Naive thymus-derived CD4-positive, alpha-beta T cell (primary cell): ENCODE data around the gene BBLN. TPM values are rescaled to one million over a fixed set of nuclear protein-coding genes. Genes with fewer than 3 reads are reported as not detected.

Experiments used
- ATAC-seq: fragments of 150-1000 bp; cut with Tn5 transposase; 2 replicates; pipeline ENCODE4 v1.10.0; 2021; ENCODE audit warnings: mild to moderate bottlenecking, moderate library complexity
- CTCF ChIA-PET: fragments of 350-600 bp; sonication (Branson Sonifier 250); formaldehyde crosslinking; loops from one replicate; lab custom pipeline; 2021; ENCODE audit warnings: antibody characterized with exemption; lab: Charles Lee
- POLR2A ChIA-PET: fragments of 350-600 bp; sonication (Branson Sonifier 250); formaldehyde crosslinking; loops from one replicate; lab custom pipeline; 2021; ENCODE audit warnings: antibody characterized with exemption, inconsistent platforms; lab: Charles Lee
- DNase-seq, 9 donors: peaks; one replicate each; pipeline versions ENCODE4 v3.0.0 to v3.0.0-alpha.2; 2020 to 2022; ENCODE audit warnings: mixed read lengths in 1 of 9
- H3K27ac ChIP-seq: one replicate; pipeline ENCODE4 v1.7.0; 2013; ENCODE audit warnings: mild to moderate bottlenecking, low read depth, low read length, moderate library complexity
- H3K27me3 ChIP-seq, 2 donors: one replicate each; pipeline ENCODE4 v1.7.0; 2013; ENCODE audit warnings: low read length in 2 of 2, mild to moderate bottlenecking in 2 of 2, moderate library complexity in 2 of 2; ENCODE audit not compliant: control insufficient read depth in 2 of 2, insufficient read depth in 2 of 2
- H3K36me3 ChIP-seq, 3 experiments: 1 replicate in 2 of 3; 2 replicates in 1 of 3; pipeline ENCODE4 v1.7.0; 2013; ENCODE audit warnings: low read length in 3 of 3, mild to moderate bottlenecking in 3 of 3, moderate library complexity in 1 of 3; ENCODE audit not compliant: insufficient read depth in 3 of 3, control insufficient read depth in 2 of 3
- H3K4me1 ChIP-seq, 2 donors: one replicate each; pipeline ENCODE4 v1.7.0; 2013; ENCODE audit warnings: low read length in 2 of 2, mild to moderate bottlenecking in 2 of 2, moderate library complexity in 1 of 2; ENCODE audit not compliant: control insufficient read depth in 2 of 2, insufficient read depth in 2 of 2
- H3K4me3 ChIP-seq: 2 replicates; pipeline ENCODE4 v1.7.0; 2013; ENCODE audit warnings: mild to moderate bottlenecking, low read length
- H3K9me3 ChIP-seq, 3 experiments: 1 replicate in 2 of 3; 2 replicates in 1 of 3; pipeline ENCODE4 v1.7.0; 2013; ENCODE audit warnings: low read length in 3 of 3; ENCODE audit not compliant: control insufficient read depth in 2 of 3
- H3K27ac Mint-ChIP-seq, 9 donors: one replicate each; pipeline ENCODE4 v1.8.0; 2020 to 2022; ENCODE audit warnings: mixed read lengths in 9 of 9, mild to moderate bottlenecking in 8 of 9, moderate library complexity in 5 of 9, inconsistent platforms in 2 of 9
- H3K27me3 Mint-ChIP-seq, 5 donors: one replicate each; pipeline ENCODE4 v1.8.0; 2021 to 2022; ENCODE audit warnings: mixed read lengths in 5 of 5, mild to moderate bottlenecking in 1 of 5
- H3K36me3 Mint-ChIP-seq, 5 donors: one replicate each; pipeline ENCODE4 v1.8.0; 2020 to 2022; ENCODE audit warnings: mixed read lengths in 5 of 5, mild to moderate bottlenecking in 3 of 5, inconsistent platforms in 1 of 5
- H3K4me1 Mint-ChIP-seq, 7 donors: one replicate each; pipeline ENCODE4 v1.8.0; 2020 to 2022; ENCODE audit warnings: mixed read lengths in 7 of 7, mild to moderate bottlenecking in 3 of 7, inconsistent platforms in 1 of 7
- H3K4me3 Mint-ChIP-seq, 10 donors: one replicate each; pipeline ENCODE4 v1.8.0; 2020 to 2022; ENCODE audit warnings: mild to moderate bottlenecking in 10 of 10, mixed read lengths in 10 of 10, moderate library complexity in 6 of 10, inconsistent platforms in 2 of 10
- H3K9me3 Mint-ChIP-seq, 11 donors: one replicate each; pipeline ENCODE4 v1.8.0; 2020 to 2022; ENCODE audit warnings: mixed read lengths in 11 of 11, mild to moderate bottlenecking in 4 of 11, inconsistent platforms in 1 of 11, moderate library complexity in 1 of 11
- intact Hi-C, 2 donors: fragments of 100-400 bp; cut with micrococcal nuclease; formaldehyde crosslinking; loops; one replicate each; pipeline ENCODE4 v1.15.1; 2023
- polyA plus RNA-seq, 2 donors: library from polyadenylated mRNA; unstranded; fragments of 300-500 nt; fragmentation: Illumina TruSeq; gene quantifications; one replicate each; pipeline ENCODE4 v1.2.3, GENCODE V29; 2021
- total RNA-seq, 6 experiments: library from RNA in 5 of 6; stranded (reverse) in 5 of 6; gene quantifications; 1 replicate in 5 of 6; 2 replicates in 1 of 6; pipeline ENCODE4 v1.2.3 and lab custom pipeline; 2021 to 2026

Gene BBLN
- total and polyA plus RNA-seq, 7 experiments from 2014 or later = 42.7 to 102 (median 53.2) TPM

GRCh38 chr9:128159522-128159783 lies 612 bp upstream of the BBLN start:
- ATAC-seq (peak; percentile 54), DNase-seq (peak in 8 of 9 donors; percentile 36 to 78 (median 62))
- H3K9me3 ChIP-seq = no peaks in the 10 kb centered on the region
- ChIA-PET CTCF (interaction anchor here (0.7 kb wide), 1 partner anchor 36 kb away, joined by 3 read pairs; no protein-coding TSS in a partner anchor), POLR2A (interaction anchor here (0.7 to 4.1 kb wide), 12 partner anchors 17 to 394 kb away, joined by 3 to 27 read pairs (median 4); partner anchors contain the start of genes CIZ1, GOLGA2, PTGES2 and SWI5)
- peaks cover 11 to 12% of the 10 kb centered on the region in 2 donors for H3K4me1 ChIP-seq
- Mint-ChIP-seq H3K27me3 (no peaks in the 10 kb centered on the region), H3K9me3 (no peaks in the 10 kb centered on the region), H3K27ac (peak overlapping the region; percentile 84 to 95 (median 93)), H3K4me1 (peaks cover 0 to 28% (median 21%) of the 10 kb centered on the region in 7 donors), H3K4me3 (peak overlapping the region; percentile 76 to 90 (median 82)), H3K36me3 (peaks cover 0 to 9% (median 6%) of the 10 kb centered on the region in 5 donors)
- intact Hi-C loops = loop anchor here in 1 of 2 donors (5.0 kb wide), 1 partner anchor 42 kb away; no protein-coding TSS in a partner anchor
- H3K27ac ChIP-seq = peak overlapping the region; percentile 78
- peak overlapping the region; percentile 78 for H3K4me3 ChIP-seq
- H3K27me3 ChIP-seq = no peaks in the 10 kb centered on the region
- peaks cover 0 to 18% (median 0%) of the 10 kb centered on the region in 3 experiments for H3K36me3 ChIP-seq

- Mint-ChIP-seq H3K36me3 (peaks cover 0 to 11% (median 6%) of the 10 kb centered on the region in 5 donors), H3K27ac (peak overlapping the region in 7 of 9 donors; percentile 51 to 93 (median 74)), H3K27me3 (no peaks in the 10 kb centered on the region), H3K9me3 (no peaks in the 10 kb centered on the region), H3K4me1 (peaks cover 0 to 28% (median 21%) of the 10 kb centered on the region in 7 donors), H3K4me3 (peak overlapping the region; percentile 79 to 90 (median 82))
- ATAC-seq (no peak), DNase-seq (peak in 7 of 9 donors; percentile 16 to 68 (median 26))
- CTCF ChIA-PET = interaction anchor here (0.8 kb wide), 1 partner anchor 32 kb away, joined by 3 read pairs; no protein-coding TSS in a partner anchor
- Histone ChIP-seq H3K27ac (peak overlapping the region; percentile 78), H3K36me3 (peaks cover 0 to 23% (median 0%) of the 10 kb centered on the region in 3 experiments), H3K4me3 (peak overlapping the region; percentile 97), H3K9me3 (no peaks in the 10 kb centered on the region), H3K4me1 (peaks cover 11 to 12% of the 10 kb centered on the region in 2 donors), H3K27me3 (no peaks in the 10 kb centered on the region)
- POLR2A ChIA-PET = interaction anchor here (1.0 to 2.0 kb wide), 8 partner anchors 30 to 393 kb away, joined by 3 to 9 read pairs (median 4); partner anchors contain the start of genes CIZ1, GOLGA2 and SWI5
- intact Hi-C loops = loop anchor here (1.0 to 2.0 kb wide), 12 partner anchors 31 to 710 kb away; partner anchors contain the start of genes CIZ1 (in 2 of the 2), DNM1 (in 2 of the 2), COQ4 (in 1 of the 2) and GOLGA2 (in 1 of the 2)
Measured at GRCh38 chr9:128160603-128160987, 530 bp downstream of the BBLN start.

- Mint-ChIP-seq H3K27ac (peak overlapping the region in 7 of 9 donors; percentile 51 to 93 (median 78)), H3K36me3 (peaks cover 0 to 16% (median 6%) of the 10 kb centered on the region in 5 donors), H3K27me3 (no peaks in the 10 kb centered on the region), H3K9me3 (no peaks in the 10 kb centered on the region), H3K4me1 (peaks cover 0 to 28% (median 21%) of the 10 kb centered on the region in 7 donors), H3K4me3 (peak overlapping the region; percentile 79 to 90 (median 82))
- POLR2A ChIA-PET = interaction anchor here (0.6 to 2.0 kb wide), 7 partner anchors 29 to 763 kb away, joined by 3 to 9 read pairs (median 5); partner anchors contain the start of gene CIZ1
- DNase-seq = no peak
- Histone ChIP-seq H3K27me3 (no peaks in the 10 kb centered on the region), H3K4me3 (peak overlapping the region; percentile 97), H3K36me3 (peaks cover 0 to 30% (median 0%) of the 10 kb centered on the region in 3 experiments), H3K9me3 (no peaks in the 10 kb centered on the region), H3K27ac (no peak overlapping the region), H3K4me1 (peaks cover 11 to 12% of the 10 kb centered on the region in 2 donors)
- CTCF ChIA-PET = interaction anchor here (0.6 kb wide), 1 partner anchor 551 kb away, joined by 5 read pairs; no protein-coding TSS in a partner anchor
- no peak for ATAC-seq
- intact Hi-C loops = loop anchor here in 1 of 2 donors (2.0 kb wide), 1 partner anchor 711 kb away; the partner anchor contains the start of genes LRSAM1 and RPL12
Measured at GRCh38 chr9:128161215-128161902, 1.3 kb downstream of the BBLN start.

DNA sequence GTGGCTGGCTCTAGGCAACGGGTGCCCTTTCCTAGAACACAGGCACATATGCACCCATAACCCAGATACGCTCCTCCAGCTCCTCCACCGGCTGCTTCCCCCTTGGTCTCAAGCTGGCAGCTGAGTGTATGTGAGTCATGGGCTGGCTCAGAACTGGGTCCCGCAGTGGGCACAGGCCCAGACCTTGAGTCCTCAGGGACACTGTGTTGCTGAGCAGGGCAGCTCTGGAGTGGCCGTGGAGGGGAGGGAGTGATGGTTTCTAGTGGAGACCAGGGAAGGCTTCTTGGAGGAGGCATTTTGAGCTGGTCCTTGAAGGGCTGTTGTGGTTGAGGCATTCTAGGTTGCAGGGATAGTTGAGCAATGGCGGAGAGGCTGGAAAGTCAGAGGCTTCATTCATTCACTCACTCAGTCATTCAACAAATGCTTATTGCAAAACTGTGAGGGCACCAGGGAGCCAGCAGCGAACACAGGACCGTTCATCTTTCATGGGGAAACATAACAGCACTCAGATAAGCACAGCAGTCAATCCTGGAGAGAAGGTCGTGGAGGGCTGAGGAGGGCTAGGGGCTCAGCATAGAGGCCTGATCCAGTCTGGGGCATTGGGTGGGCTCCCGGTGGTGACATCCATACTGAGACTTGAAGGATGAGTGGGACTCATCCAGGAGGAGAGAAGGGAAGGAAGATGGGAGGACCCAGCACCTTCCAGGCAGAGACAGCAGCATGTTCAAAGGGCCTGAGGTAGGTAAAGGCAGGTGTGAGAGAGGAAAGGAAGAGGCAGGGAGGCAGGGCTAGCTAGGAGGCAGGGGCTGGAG lies 2.4 kb downstream of the BBLN start:
- H3K27ac ChIP-seq = no peak overlapping the region
- H3K9me3 Mint-ChIP-seq = no peaks in the 10 kb centered on the region
- H3K27ac Mint-ChIP-seq = peak overlapping the region in 6 of 9 donors; percentile 5 to 94 (median 24)
- no peaks in the 10 kb centered on the region for H3K9me3 ChIP-seq
- H3K27me3 ChIP-seq = no peaks in the 10 kb centered on the region
- H3K27me3 Mint-ChIP-seq = no peaks in the 10 kb centered on the region
- CTCF ChIA-PET = no interaction called here
- intact Hi-C loops = no loop called here
- DNase-seq (no peak), ATAC-seq (no peak)
- H3K4me3 ChIP-seq = no peak overlapping the region
- POLR2A ChIA-PET = interaction anchor here (1.1 to 1.8 kb wide), 2 partner anchors 34 to 46 kb away, joined by 3 to 5 read pairs; no protein-coding TSS in a partner anchor
- peaks cover 0 to 30% (median 21%) of the 10 kb centered on the region in 7 donors for H3K4me1 Mint-ChIP-seq
- peaks cover 11 to 12% of the 10 kb centered on the region in 2 donors for H3K4me1 ChIP-seq
- peaks cover 0 to 41% (median 5%) of the 10 kb centered on the region in 3 experiments for H3K36me3 ChIP-seq
- peak overlapping the region in 8 of 10 donors; percentile 4 to 86 (median 46) for H3K4me3 Mint-ChIP-seq
- peaks cover 0 to 24% (median 7%) of the 10 kb centered on the region in 5 donors for H3K36me3 Mint-ChIP-seq

DNA sequence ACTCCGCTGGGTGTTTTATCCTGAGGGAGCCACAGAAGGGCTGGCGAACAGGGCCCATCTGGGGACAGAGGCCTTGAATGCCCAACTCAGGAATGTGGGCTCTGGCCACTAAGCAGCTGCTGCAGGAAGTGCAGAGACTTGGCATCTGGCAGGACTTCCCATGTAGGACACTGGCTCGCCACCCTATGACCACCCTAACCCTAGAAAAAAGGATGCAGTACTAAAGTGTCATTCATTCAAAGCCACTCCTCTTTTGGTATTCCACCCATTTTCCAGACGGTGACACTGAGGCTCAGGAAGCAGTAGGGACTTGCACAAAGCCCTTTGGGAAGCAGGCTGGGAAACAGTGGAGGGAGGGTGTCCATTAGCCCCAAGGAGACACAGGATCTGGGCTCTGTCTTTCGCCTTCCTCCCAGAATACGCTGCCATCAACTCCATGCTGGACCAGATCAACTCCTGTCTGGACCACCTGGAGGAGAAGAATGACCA lies 3.0 kb downstream of the BBLN start:
- DNase-seq (no peak), ATAC-seq (no peak)
- Mint-ChIP-seq H3K9me3 (no peaks in the 10 kb centered on the region), H3K36me3 (peaks cover 0 to 24% (median 7%) of the 10 kb centered on the region in 5 donors), H3K27me3 (no peaks in the 10 kb centered on the region), H3K27ac (peak overlapping the region in 1 of 9 donors; percentile 38), H3K4me1 (peaks cover 0 to 30% (median 21%) of the 10 kb centered on the region in 7 donors), H3K4me3 (peak overlapping the region in 1 of 10 donors; percentile 12)
- Histone ChIP-seq H3K36me3 (peaks cover 0 to 47% (median 5%) of the 10 kb centered on the region in 3 experiments), H3K27me3 (no peaks in the 10 kb centered on the region), H3K4me1 (peaks cover 11 to 12% of the 10 kb centered on the region in 2 donors), H3K4me3 (no peak overlapping the region), H3K27ac (no peak overlapping the region), H3K9me3 (no peaks in the 10 kb centered on the region)
- POLR2A ChIA-PET = no interaction called here
- CTCF ChIA-PET = no interaction called here
- intact Hi-C loops = no loop called here
